ENCODE data around the gene LCE2B. TPM values are rescaled to one million over a fixed set of nuclear protein-coding genes. Genes with fewer than 3 reads are reported as not detected.
"Not testable (repeated sequence)": the region's sequence is repeated elsewhere in the genome, so short reads cannot be mapped to it uniquely, and the experiment has no call there.

The LCE2B gene
- total RNA-seq (2014; rRNA removed; shearing (Covaris generic)) = not detected in 2 replicates
- polyA plus RNA-seq (2016; fragmentation: Nextera tagmentation; extraction: Ambion mirVana) = not detected in 2 replicates
- long read RNA-seq = 0 reads

GRCh38 chr1:152685823-152686222 is at the start of gene LCE2B:
Gene LCE2B (plus strand): TSS chr1:152686123. CDS start chr1:152686844, 721 bp downstream.
- H4K20me1 ChIP-seq (replicated peaks; ENCODE audit: insufficient read depth); H3K4me1 ChIP-seq (ENCODE audit: insufficient read depth); H3K36me3 ChIP-seq (ENCODE audit: insufficient read depth); H3K4me3 ChIP-seq; H3K27me3 ChIP-seq (ENCODE audit: insufficient read depth); H3K9me2 ChIP-seq (ENCODE audit: insufficient read depth); H3K27me3 Mint-ChIP-seq (ENCODE audit: insufficient read depth, low read depth, poor library complexity); H3K4me1 Mint-ChIP-seq; H3K4me3 Mint-ChIP-seq; H3K27ac ChIP-seq (ENCODE audit: low read depth); H3K36me3 Mint-ChIP-seq (ENCODE audit: low read depth); H3K4me2 ChIP-seq; DNase-seq (ENCODE audit: low spot score); H2AFZ ChIP-seq; H3K79me2 ChIP-seq (replicated peaks; ENCODE audit: insufficient read depth); H3K27ac Mint-ChIP-seq; ATAC-seq; H3F3A ChIP-seq (replicated peaks; ENCODE audit: low read depth): not testable (repeated sequence)
- H3K9me3 Mint-ChIP-seq = peaks cover 12% of the 10 kb centered on the region; the same call in 1 of the 3 replicates

- Mint-ChIP-seq H3K36me3 (ENCODE audit: low read depth) (no peaks in the 10 kb centered on the region), H3K4me3 (no peak overlapping the region), H3K9me3 (no peaks in the 10 kb centered on the region; the same call in 2 of the 3 replicates), H3K27ac (no peak overlapping the region), H3K27me3 (ENCODE audit: insufficient read depth, low read depth, poor library complexity) (no peaks in the 10 kb centered on the region), H3K4me1 (no peaks in the 10 kb centered on the region)
- H3K4me1 ChIP-seq (ENCODE audit: insufficient read depth) = no peaks in the 10 kb centered on the region
- DNase-seq (ENCODE audit: low spot score) = no peak
- ATAC-seq = no peak
- H3K27me3 ChIP-seq (ENCODE audit: insufficient read depth) = no peaks in the 10 kb centered on the region
- no peaks in the 10 kb centered on the region for H3K36me3 ChIP-seq (ENCODE audit: insufficient read depth)
- H3K9me2 ChIP-seq (ENCODE audit: insufficient read depth) = 0 out of 2 replicates have a peak, but pooled peaks cover 3% of the 10 kb centered on the region
- H4K20me1 ChIP-seq (replicated peaks; ENCODE audit: insufficient read depth) = no peaks in the 10 kb centered on the region
- no peak overlapping the region for H2AFZ ChIP-seq
- no peaks in the 10 kb centered on the region for H3F3A ChIP-seq (replicated peaks; ENCODE audit: low read depth)
- no peak overlapping the region for H3K4me3 ChIP-seq
- H3K79me2 ChIP-seq (replicated peaks; ENCODE audit: insufficient read depth) = no peaks in the 10 kb centered on the region
- H3K4me2 ChIP-seq = no peak overlapping the region
- no peak overlapping the region for H3K27ac ChIP-seq (ENCODE audit: low read depth)
- no peak for TF ChIP-seq EZH2phosphoT487 (IDR thresholded peaks at IDR 0.05; ENCODE audit: unreplicated experiment)
- TF ChIP-seq STAT1 (IDR thresholded peaks at IDR 0.05; ENCODE audit: unreplicated experiment) = no peak
- no peak for TF ChIP-seq ETS1 (IDR thresholded peaks at IDR 0.05)
- TF ChIP-seq CREB1 (CRISPR knock-in tag; IDR thresholded peaks at IDR 0.05; ENCODE audit: low read depth) = no peak
- no peak for TF ChIP-seq ZNF331 (CRISPR knock-in tag; IDR thresholded peaks at IDR 0.05; ENCODE audit: low read depth)
- no peak for TF ChIP-seq REST (IDR thresholded peaks at IDR 0.05; ENCODE audit: unreplicated experiment)
- TF ChIP-seq ZNF462 (CRISPR knock-in tag; IDR thresholded peaks at IDR 0.05) = no peak
- no peak for TF ChIP-seq EZH2 (IDR thresholded peaks at IDR 0.05; ENCODE audit: low read depth, unreplicated experiment)
- no peak for TF ChIP-seq POLR2AphosphoS5 (IDR thresholded peaks at IDR 0.05; ENCODE audit: low read depth)
- TF ChIP-seq ZNF114 (CRISPR knock-in tag; IDR thresholded peaks at IDR 0.05) = no peak
- no peak for TF ChIP-seq NANOG (IDR thresholded peaks at IDR 0.05; ENCODE audit: borderline replicate concordance)
- TF ChIP-seq JUNB (IDR thresholded peaks at IDR 0.05; ENCODE audit: unreplicated experiment) = no peak
Measured at GRCh38 chr1:152640351-152640750, 45.6 kb upstream of the LCE2B start.

Measured in GM23338 (cell line).